Central memory CD4-positive, alpha-beta T cell (primary cell): ENCODE data around the gene PRRG2.

ENCODE experiments used
- DNase-seq: peaks from one replicate; pipeline ENCODE4 v3.0.0; 2022

PRRG2 gene

DNA sequence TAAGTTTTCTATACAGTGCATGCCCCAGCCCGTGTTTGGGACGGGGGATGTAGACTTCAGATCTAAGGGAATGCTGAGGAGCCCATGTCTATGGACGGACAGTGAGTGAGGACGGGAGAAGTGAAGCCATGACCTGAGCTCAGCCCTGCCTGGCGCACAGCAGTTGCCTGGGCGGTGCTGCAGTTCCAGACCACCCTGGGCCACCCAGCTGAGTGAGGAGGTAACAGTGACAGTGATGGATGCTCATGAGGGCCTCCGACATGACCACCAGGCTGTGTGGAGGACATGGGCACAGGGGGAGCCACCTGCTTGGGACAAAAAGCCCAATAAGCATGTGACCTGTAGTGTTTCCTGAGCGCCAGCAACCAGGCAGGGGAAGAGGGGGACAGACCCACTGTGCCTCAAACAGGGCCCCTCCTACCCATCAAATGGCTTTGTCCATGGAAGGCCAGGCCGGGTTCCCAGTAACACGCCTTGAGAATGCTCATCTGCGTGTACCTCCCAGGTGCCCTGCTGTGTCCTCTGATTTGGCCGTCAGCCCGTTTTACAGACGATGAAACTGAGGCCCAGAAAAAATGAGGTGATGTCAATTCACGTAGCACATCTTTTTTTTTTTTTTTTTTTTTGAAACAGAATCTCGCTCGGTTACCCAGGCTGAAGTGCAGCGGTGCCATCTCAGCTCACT, 23.3 kb upstream of the PRRG2 start:
- no peak for DNase-seq

DNA sequence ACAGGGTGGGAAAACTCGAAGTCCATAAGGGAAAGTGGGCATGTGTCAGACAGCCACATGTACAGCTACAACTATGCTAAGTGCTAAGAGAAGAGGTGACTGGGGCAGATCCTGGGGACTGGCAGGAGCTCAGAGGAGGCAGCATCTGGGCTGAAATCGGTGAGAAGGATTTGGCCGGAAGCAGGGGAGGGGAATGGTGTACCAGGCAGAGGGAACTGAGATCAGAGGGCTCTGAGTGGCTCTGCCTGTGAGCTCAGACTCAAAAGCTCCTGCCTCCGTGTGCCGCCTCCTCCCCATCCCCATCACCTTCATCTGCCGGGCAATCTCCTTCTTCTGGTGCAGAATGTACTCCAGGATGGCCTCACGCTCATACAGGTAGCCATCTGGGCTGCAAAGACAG, 22.5 kb upstream of the PRRG2 start:
- DNase-seq = no peak

DNA sequence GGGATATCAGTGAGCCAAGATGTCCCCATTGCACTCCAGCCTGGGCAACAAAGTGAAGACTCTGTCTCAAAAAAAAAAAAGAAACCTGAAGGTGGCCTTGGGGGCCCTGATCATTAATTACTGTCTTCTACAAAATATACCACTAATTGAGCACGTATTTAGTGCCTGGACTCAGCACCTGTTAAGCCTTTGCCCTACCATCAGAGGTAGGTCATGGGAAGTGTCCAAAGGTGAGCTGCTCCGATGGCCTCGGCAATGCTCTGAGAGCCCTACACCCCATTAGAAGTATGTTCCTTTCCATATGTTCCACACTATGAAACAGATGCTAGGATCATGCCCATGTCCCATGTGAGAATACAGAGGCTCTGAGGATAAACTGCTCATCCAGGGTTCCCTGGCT, 21.7 kb upstream of the PRRG2 start:
- no peak for DNase-seq

DNA sequence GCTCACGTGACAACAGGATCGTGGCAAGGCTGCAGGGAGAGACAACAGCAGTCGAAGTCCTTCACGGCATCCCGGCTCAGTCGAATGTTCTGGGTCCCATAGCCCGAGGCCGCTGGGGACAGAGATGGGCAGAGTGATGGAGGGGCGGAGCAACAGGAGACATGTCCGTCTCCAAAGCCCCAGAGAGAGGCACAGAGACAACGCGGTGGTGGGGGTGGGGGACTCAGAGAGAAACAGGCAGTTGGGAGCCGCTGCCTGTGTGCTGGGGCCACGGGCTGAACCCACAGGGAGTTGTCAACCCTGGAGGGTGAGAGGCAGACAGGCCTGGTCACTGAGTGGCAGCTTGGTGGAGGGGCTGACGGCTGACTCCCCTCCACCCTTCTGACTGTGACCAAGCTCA, 21.2 kb upstream of the PRRG2 start:
- DNase-seq = no peak

DNA sequence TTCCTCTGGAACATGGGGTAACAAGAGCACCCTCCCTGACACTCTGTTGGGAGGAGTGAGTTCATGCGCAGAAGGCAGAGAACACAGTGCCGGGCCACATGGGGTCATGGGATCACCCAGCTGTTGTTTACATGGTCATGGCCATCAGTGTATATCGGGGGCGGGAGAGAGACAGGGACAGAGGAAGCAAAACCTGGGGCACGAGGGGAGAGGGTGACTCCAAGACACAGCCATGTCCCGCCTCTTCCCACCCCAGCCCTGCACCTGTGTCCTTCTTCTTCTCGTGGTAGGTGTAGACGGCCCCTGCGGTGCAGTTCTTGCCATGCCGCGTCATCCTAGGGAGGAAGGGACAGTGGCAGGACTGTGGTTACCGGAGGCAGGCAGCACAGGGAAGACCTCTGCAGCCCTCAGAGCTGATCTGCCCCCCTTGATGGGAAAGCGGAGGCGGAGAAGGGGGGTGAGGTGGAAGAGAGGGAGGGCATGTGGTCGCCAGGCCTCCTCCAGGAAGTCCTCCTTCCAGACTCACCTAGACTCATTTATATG, 20.7 kb upstream of the PRRG2 start:
- DNase-seq = peak; percentile 47

DNA sequence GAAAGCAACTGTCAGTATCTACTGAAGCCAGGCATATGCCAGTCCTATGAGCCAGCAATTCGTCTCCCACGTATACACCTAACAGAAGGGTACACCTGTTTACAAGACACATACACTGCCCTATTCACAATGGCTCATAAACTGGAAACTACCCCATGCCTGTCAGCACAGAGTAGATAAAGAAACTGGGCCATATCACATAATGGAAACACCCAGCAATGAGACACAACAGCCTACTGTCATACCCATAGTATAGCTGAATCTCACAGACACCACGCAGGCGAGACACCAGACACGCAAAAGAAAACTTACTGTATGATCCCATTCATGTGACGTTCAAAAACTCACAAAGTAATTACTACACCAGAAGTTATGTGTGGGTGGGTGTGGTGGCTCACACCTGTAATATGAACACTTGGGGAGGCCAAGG, 16.5 kb upstream of the PRRG2 start:
- DNase-seq = peak; percentile 56

DNA sequence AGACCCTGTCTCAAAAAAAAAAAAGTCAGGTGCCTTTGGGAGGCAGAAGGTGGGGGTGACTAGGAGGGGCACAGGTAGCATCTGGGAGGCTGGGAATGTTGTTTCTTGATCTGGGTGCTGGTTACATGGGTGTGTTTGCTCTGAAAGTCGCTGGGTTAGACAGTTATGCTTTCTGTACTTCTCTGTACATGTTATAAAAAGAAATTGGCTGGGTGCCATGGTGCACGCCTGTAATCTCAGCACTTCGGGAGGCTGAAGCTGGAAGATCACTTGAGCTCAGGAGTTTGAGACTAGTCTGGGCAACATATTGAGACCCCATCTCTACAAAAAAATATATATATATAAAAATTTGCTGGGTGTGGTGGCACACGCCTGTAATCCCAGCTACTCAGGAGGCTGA, 15.9 kb upstream of the PRRG2 start:
- no peak for DNase-seq

DNA sequence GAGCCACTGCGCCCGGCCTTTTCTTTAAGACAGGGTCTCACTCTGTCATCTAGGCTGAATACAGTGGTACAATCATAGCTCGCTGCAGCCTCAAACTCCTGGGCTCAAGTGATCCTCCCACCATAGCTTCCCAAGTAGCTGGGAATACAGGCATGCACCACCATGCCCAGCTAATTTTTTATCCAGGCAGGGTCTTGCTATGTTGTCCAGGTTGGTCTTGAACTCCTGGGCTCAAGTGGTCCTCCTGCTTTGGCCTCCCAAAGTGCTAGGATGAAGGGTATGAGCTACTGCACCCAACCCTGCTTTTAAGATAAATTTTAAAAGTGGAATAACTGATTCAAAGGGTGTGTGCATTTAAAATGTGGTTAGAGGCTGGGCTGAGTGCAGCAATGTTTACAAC, 14.8 kb upstream of the PRRG2 start:
- no peak for DNase-seq

DNA sequence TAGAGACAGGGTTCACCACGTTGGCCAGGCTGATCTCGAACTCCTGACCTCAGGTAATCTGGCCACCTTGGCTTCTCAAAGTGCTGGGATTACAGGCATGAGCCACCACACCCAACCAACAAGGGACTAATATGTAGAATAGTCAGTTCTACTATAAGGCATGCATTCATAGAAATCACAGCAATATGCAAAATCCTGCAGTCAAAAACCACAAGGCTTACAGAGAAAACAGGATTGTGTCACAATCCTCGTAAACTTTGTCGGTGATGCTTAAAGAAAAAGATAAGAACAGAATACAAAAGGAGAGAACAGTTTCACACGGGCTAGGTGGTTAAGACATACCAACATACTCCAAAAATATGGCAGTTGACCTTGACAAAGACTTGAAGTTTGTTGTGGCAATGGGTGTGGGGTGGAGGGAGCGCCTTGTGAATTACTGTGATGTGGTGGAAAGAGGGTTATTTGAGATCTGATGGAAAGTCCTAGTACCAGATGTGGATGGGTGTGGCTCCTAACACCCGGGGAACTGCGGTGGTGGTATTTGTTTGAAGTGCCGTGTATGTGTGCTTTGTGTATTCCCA, 13.2 kb upstream of the PRRG2 start:
- peak; percentile 96 for DNase-seq

DNA sequence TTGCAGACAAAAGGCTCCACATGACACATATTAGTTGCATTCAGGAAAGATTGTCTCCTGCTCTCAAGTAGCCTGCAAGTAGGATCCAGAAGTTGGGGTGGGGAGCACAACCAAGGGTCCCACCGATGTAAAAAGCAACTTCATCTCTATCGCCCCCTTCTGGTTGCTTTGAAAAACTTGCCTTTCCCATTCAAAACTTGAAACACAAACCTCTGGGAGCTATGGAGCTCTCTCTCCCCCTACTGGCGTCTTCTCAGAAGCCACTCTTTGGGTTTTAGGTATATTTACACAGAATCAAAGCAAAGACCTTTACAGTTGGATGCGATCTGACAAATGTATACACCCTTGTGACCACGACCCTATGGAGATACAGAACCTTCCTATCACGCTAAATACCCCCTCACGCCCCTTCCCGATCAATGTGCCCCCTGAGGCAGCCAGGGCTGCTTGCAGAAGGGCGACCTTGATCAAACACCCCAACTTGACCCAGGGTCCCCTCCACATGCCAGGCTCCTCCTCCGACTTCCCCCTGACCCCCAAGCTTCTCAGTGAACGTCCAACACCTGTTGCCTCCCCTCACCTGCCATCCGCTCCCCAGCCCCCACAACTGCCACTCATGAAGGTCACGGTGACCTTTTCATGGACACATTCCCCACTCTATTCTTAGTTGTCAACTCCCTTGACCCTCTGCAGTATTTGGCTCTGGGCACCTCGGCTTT, 10.8 kb upstream of the PRRG2 start:
- DNase-seq = peak; percentile 82

DNA sequence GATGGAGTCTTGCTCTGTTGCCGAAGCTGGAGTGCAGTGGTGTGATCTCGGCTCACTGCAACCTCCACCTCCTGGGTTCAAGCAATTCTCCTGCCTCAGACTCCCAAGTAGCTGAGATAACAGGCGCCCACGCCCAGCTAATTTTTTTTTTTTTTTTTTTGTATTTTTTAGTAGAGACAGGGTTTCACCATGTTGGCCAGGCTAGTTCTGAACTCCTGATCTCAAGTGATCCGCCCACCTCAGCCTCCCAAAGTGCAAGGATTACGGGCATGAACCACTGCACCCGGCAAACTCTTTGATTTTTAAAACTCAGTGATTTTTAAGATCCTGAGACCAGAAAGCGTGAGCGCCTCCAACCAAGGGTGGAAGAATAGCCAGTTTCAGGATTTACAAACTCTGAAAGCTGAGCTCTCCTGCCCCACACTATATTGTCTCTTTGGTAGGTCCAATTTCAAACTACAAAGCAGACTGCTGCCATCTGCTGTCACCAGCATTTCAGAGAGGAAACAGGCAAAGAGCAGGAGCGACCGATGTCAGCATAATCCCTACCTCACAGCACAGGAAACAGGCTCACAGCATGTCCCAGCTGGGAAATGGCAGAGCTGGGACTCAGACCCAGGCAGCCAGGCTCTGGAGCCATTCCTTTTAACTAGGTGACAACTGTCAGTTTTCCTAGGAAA, 10.0 kb upstream of the PRRG2 start:
- no peak for DNase-seq

DNA sequence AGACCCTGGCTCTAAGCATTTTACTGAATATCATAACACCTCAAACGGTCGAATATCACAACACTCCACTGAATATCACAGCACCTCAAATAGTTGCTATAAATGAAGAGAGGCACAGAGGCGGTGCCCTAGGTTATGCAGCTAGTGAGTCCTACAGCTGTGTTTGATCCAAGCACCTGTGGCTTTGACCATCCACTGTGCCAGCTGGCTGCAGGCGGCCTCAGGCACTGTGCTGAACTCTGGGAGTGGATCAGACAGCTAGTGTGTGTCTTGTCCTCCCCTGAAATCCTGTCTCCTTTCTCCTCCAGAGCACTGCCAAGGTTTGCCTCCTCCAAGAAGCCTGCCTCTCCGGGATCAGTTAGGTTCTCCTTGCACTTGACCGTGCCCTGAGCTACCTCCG, 8.1 kb upstream of the PRRG2 start:
- DNase-seq = no peak

DNA sequence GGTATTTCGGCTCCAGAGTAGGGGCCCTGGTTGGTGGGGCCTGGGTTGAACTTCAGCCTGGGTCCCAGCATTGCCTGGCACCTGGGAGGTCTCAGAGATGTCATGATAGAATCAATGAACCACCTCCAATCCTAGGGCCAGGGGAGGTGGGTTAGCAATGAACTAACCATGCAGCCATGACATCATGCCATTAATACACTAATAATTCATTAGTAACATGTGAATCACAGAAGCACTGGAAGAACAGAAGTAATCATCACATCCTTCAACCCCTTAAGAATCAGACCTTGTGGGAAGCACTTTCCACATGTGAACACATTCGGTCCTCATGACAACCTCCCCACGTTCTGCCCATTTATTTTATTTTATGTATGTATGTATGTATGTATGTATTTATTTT, 7.7 kb upstream of the PRRG2 start:
- DNase-seq = no peak

DNA sequence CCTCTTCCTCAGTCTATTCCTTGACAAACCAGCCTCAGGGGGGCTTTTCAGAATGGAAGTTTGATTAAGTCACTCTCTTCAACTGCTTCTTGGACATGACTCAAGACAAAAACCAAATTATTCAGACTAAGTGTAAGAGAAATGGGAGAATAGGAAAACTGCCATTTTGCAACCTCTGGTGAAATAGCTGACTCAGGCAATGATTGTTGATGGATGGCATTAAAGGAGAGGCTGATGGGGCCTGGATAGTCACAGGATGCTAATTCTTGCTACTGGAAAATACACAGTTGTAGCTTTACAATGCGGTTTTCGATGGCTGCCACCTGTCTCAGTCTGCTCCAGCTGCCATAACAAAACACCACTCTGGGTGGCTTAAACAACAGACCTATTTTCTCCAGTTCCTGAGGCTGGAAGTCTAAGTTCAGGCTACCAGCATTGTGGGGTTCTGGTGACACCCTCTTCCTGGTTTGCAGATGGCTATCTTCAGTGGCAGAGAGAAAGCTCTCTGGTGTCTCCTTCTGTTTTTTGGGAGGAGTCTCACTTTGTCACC, 6.8 kb upstream of the PRRG2 start:
- no peak for DNase-seq

DNA sequence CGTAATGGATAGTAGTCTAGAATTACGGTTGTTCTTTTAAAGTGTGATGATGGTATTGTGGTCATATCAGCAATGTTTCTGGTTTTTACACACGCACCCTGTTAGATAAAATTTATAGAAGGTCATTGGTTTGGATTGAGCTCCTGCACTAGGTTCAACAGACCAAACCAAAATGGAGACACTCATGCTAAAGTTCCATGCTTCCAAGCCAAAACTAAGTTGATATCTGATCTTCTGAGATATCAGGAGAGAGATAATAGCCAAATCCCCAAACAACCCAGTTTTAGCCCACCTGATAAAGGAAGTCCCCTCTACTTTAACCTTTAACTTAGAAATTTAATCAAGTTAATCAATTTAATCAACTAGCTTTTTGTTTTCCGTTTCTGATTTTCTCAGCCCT, 1.9 kb upstream of the PRRG2 start:
- no peak for DNase-seq

DNA sequence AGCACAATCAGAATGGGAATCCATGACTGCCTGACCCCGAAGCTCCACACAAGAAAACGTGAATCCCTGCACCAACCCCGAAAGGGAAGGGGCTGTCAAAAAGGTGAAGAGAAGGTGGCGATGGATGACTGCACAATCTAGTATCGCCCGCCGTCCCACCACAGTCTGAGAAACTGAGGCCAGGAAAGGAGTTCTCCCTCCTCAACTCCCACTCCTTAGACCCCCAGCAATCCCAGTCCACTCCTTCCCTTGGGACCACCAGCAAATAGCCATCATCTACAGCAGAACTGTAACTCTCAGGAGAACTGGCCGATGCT, 1.2 kb upstream of the PRRG2 start:
- DNase-seq = no peak

DNA sequence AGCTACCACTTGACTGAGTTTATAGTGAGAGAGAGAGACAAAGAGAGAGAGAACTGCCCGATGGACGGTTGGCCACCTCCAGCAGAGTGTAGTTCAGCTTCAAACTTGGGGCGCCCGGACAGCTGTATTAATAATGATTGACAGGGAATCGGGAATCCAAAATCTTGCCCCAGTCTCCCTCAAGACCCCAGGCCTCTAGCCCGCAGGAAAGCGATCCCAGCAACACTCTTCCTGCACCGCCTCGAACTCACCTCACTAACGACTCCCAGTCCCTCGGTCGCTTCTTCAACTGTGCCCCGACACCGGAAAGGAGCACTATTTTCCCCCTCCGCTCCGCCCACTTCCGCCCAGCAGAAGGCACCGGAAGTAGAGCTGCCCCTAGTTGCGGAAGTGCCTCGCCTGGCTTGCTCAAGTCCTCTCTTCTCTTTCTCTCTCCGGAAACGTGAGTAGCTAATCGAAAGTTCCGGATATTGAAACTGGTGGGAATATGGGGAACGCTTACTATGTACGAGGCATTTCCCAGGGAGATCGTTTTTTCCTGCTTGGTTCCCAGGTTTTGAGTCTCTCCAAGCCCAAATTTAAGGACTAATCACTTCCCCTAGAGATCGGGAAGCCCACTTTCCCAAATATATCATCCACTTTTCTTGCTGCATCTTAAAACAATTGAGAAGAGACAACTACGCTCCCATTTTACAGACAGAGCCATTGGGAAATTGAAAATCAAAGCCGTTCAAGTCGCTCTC, 681 bp upstream of the PRRG2 start, which contains the start of gene NOSIP:
Gene NOSIP (minus strand): TSS at position 293 of the 743 bp plus-strand sequence. CDS start 19,865 bp downstream, outside the sequence.
- DNase-seq = peak; percentile 93

DNA sequence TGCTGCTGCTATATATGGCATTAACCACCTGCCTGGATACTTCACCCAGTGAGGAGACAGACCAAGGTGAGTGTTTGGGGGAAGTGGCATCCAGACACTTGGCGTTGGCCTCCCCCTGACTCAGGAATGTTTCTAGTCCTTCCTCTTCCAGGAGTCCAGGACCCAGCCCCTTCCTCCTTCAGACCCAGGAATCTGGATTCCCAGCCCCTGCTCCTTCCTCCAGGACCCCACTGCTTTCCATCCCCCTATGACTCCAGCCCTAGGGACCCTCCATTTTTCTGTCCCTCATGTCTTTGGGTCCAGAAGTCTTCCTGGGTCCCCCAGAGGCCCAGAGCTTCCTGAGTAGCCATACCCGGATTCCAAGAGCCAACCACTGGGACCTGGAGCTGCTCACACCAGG, 2.1 kb downstream of the PRRG2 start:
- DNase-seq = no peak

DNA sequence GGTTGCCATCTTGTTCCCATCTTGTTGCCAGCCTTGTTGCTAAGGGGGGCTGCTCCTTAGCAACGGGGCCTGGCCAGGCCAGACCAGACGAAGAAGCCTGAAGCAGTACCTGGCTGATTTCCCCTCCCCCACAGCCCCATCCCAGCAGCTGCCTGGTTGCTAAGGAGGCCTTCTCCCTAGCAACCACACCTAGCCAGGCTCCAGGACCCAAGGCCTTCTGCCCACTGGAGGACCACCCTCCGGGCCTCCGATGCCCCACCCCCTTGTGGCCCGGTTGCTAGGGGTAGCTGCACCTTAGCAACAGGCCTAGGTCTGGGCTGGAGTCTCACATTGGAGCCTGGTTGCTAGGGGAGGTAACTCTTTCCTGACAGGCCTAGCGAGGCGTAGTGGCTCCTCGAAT, 3.9 kb downstream of the PRRG2 start:
- DNase-seq = no peak

DNA sequence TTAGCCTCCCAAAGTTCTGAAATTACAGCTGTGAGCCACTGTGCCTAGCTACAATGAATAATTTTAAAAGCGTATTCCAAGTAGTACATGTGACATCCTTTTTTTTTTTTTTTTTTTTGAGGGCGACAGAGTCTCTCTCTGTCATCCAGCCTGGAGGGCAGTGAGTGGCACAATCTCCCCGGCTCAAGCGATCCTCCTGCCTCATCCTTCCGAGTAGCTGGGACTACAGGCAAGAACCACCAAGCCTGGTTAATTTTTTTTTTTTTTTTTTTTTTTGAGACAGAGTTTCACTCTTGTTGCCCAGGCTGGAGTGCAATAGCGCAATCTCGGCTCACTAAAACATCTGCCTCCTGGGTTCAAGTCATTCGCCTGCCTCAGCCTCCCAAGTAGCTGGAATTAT, 6.1 kb downstream of the PRRG2 start:
- no peak for DNase-seq

DNA sequence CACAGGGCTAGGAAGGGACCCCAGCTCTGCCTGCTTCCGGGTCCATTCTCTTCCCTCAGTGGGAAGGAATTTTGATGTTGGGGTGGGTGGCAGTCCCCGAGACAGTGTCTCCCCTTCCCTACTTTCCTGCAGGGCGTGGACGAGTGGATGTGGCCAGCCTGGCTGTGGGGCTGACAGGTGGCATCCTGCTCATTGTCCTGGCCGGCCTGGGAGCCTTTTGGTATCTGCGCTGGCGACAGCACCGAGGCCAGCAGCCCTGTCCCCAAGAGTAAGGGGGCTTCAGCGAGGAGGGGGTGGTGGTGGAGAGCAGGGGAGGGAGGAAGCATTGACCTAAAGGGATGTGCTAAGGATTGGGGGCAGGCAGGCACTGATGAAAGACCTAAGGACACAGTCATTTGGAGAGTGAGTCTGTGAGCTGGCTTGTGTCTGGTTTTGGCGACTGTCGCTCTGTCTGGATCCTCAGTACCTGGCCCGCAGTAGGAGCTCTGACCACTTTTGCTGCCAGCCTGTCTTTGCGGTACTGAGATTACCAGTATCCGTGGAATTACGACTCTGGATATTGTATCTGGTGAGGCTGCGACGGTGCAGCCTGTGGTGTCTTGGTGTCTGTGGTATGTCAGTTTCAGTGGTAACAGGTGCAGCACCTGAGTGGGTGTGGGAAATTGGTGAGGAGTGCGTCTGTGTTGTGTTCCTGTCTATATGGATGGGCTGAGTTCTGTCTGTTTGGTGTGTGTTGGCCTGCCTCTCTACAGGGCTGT, 7.4 kb downstream of the PRRG2 start:
- peak; percentile 61 for DNase-seq

DNA sequence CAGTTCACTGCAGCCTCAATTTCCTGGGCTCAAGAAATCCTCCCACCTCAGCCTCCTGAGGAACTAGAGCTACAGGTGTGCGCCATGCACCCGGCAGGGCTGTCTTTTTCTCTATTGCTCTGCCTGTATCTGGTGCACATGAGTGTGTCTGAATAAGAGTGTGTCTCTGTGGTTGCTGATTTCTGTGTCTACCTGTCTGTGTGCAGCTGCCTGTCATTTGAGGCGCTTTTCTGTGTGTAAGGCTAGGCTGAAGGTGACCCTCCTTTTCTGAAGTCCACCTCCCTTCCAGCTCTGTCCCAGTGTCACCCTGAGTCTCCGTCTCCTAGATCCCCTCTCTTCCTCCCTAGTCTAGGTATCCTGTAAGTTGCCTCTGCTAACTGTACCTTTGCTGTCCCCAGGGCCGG, 8.4 kb downstream of the PRRG2 start:
- peak; percentile 43 for DNase-seq
